AG20443 (cell line): ENCODE measurements around the gene ZNF512B.
"Not testable (repeated sequence)": the region's sequence is repeated elsewhere in the genome, so short reads cannot be mapped to it uniquely, and the experiment has no call there.

Experiments used
- DNase-seq: peaks from one replicate; pipeline ENCODE4 v3.0.0; 2012; ENCODE audit warnings: low spot score, mixed read lengths

The ZNF512B gene

DNA sequence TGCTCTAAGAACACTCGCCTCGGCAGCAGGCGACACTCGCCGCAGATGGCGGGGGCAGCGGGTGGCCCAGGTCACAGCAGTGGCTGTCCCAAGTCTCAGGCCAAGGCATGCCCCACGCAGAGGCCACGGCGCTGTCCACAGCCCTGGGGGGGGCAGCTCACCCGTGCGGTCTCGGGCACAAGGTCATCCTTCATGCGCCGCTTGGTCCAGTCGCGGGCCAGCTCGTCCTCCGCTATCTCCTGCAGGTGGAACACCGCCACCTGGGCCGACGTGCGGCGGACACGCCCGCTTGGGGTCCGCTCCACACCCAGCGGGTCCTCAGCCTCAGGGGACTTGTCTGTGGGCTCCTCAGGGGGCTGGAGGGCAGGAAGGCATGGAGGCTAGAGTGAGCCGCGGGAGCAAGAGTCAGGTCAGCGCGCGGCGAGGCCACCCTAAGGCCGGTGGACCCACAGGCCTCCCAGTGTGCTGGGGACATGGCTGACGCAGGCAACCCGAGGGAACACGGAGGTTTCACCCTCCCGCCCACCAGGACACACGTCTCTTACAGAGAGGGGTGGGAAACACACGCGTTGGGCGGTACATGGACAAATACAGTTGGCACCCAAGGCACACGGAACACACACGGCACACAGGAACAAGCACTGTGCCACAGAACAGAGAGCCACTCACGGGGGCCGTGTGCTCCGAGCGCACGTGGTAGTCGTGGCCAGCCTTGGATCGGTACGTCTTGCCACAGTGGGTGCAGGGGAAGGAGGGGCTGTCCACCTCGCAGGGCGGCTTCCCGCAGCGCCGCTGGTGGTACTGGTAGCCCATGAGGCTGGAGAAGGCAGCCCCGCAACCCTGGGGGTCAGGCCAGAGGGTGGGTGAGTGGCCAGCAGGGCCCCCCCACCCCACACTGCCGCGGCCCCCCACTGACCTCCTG, 7.0 kb downstream of the ZNF512B start:
- no peak for DNase-seq

DNA sequence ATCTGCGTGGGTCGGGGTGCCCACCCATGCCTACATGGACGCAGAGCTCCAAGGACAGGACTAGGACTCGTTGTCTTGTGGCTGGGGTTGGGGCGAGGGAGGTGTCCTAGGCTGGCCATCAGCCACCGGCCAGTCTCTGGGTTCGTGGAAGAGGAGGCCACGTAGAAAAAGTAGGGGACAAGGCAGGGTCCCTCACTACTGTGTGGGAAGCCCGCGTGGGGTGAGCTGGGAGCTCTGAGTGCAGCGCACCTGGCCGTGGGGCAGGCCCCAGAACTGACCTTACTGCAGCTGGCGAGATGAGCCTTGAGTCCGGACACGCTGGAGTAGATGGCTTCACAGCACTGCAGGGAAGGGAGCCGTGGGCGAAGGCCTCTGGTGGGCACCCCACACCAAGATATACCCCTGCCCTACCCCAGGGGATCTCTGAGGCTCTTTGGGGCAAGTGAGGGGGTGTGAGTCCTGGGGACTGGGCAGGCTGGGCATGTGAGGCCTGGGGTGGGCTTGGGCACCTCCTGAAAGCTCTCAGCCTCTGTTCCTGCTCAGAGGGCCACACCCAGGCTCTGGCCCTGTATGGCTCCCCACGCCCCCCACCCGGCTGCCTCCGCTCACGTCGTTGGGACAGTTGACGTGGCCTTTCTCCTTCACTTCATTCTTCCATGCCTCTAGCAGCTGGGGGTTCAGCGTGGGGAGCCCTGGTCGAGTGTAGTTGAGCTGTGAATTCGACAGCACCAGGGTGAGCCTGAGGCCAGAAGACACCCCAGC, 7.9 kb downstream of the ZNF512B start:
- no peak for DNase-seq

DNA sequence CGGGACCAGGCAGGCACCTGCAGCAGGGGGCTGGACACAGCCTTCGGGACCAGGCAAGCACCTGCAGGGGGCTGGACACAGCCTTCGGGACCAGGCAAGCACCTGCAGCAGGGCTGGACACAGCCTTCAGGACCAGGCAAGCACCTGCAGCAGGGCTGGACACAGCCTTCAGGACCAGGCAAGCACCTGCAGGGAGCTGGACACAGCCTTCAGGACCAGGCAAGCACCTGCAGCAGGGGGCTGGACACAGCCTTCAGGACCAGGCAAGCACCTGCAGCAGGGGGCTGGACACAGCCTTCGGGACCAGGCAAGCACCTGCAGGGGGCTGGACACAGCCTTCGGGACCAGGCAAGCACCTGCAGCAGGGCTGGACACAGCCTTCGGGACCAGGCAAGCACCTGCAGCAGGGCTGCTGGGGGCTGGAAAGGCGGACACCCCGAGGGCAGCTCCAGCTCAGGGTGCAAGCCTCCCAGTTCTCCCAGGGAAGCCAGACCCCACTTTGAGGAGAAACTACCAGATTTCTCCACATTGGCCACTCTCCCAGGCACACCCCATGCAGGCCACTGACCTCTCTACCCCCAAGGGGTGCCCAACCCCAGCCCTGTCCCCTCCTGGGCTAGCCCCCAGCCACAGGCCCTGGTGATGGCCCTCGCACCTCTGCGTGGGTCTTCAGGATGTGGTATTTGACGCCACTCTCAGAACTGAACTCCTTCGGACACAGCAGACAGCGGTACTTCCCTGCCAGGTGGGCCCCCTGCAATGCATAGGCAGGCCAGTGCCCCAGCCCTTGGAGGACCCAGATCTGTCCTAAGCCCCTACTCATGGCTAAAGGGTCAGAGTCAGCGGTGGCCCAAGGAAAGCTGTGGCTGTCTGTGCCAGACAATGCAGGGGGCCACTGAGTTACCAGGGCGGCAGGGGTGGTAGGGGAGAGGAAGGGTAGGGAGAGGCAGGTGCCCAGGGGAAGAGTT, 8.8 kb downstream of the ZNF512B start:
- DNase-seq, result not testable (repeated sequence)

DNA sequence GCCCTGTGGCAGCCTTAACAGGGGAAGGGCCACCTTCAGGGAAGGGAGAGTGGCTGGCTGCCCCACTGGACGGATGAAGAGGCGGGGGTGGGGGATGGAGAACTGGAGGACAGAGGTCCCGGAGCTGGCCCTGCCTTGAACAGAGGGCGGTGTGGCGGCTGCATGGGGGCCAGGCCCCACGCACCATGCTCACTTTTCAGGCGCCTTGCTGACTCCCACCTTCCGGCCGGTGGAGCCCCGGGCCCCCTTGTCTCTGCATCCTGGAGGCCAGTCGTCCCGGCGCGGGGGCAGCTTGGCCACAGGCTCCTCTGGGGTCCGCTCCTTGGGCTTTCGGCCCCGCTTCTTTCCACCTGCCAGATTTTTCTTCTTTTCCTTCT, 10.0 kb downstream of the ZNF512B start:
- DNase-seq, result no peak

DNA sequence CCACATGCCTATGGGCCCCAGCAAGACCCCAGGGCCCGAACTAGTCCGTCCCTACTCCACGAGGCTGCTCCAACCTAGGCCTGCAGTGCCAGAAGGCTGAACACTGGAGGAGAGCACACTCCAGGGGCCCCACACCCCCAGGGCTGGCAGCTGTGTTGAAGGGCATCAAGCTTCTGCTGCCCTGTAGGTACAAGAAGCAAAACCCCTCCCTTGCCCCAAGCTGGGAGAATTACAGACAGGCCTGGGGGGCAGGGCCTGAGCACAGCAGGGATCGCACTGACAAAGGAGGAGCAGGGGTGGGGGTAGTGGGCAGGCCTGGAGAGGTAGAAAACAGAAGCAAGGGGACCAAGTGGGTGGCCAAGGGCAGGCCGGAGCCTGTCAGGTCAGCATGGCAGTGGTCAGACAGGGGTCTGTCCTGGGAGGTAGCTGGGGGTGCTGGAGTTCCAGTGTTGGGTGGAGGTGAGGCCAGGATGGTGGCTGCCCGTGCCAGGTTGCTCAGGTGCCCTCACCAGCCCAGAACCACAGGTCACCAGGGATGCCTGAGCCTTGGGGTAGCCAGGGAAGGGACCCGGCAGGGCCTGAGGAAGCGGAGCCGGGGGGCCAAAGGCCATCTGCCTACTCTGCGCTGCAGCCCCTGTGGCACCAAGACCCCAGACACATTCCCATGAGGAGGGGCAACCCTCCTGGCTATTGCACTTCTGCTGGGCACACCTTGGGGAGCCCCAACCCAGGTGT, 10.6 kb downstream of the ZNF512B start:
- no peak for DNase-seq

DNA sequence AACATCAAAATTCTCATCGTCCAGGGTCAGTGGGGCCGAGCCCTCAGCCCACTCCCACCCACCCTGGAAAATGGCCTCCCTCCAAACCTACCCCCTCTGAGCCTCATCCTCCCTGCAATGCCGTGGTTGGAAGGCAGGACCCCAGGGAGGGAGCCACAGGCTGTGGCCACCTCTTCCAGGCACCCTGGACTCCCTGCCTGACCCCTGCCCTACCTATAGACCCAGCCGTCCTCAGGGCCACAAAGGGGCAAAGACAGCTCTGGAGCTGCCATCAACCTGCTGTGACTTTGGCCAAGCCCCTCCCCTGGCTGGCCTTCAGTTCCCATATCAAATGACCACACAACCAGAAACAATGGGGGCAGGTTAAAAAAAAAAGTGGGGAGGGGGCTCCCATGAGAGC, 11.3 kb downstream of the ZNF512B start:
- DNase-seq, result no peak

DNA sequence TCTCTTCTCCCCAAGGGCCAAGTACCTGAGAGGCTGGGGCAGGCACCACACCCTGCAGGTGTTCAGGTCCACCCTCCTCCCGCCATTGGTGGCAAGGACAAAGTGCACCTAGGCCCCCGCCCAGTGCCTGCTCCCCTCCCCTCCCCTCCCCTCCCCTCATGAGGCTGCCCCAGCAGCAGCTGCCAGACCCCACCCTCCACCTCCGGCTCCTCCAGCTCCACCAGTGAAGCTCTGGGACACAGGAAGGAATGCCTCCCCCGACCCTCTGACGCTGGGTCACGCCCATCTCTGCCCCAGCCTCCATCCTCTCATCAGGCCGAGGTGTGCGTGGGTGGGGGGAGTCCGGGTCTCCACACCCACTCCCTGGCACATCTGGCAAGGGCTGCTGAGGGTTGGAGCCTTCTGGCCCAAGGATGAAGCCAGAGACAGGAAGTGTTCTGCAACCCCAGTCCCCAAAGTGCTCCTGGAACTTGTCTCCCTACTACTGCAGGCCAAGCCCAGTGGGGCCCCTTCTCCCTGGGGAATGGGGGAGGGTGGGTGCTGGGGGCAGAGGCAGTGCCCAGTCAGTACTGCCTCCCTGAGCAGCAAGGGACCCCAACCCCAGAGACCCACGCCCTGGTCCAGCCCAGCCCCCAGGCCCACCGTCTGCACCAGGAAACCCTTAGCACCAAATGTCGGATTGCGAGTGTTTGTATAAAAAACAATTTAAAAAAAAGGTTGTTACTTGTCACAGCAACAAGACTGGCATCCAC, 11.9 kb downstream of the ZNF512B start:
- DNase-seq, result peak; percentile 30

DNA sequence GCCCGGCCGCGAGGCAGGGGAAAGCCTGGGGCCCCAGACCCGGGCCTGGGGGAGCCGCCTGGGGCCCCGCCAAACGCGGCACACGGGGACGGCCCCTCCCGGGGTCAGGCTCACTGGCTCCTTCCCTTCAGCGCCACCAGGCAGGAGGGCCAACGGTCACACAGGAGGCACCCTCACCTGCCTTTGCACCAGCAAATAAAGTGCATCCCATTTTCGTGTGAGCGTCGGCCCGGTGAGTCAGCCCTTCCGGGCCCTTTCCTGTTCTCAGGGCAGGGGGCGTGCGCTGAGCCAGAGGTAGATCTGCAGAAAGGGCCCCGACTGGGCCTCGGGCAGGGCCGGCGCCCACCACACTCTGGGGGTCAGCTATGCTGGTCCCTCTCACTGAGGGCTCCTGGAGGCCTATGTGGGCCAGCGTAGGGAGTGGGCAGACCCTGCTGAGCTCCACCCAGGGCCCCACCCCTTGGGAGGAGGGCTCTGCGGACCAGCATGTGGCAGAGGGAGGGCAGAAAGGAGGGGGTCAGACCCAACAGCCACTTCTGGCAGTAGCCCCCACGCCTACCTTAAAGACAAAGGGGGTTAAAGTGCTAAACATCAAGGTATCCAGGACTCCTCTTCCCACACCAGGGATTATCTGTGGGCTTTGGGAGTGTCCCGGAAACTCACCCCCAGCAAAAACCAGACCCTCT, 12.6 kb downstream of the ZNF512B start:
- DNase-seq, result peak; percentile 84

DNA sequence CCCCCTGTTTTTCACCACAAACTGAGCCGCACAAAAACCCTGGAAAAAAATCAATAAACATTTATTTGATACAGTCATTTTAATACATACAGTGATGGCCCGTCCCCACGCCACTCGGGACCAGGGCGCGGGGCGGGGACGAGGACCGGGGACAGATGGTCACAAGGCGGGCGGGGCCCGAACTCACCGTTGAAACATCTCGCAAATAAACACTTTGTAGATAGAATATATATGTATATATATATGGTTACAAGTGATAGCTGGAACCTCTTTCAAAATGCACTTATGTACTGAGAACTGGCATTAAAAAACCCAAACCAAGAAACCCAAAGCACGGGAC, 13.1 kb downstream of the ZNF512B start:
- DNase-seq, result no peak

DNA sequence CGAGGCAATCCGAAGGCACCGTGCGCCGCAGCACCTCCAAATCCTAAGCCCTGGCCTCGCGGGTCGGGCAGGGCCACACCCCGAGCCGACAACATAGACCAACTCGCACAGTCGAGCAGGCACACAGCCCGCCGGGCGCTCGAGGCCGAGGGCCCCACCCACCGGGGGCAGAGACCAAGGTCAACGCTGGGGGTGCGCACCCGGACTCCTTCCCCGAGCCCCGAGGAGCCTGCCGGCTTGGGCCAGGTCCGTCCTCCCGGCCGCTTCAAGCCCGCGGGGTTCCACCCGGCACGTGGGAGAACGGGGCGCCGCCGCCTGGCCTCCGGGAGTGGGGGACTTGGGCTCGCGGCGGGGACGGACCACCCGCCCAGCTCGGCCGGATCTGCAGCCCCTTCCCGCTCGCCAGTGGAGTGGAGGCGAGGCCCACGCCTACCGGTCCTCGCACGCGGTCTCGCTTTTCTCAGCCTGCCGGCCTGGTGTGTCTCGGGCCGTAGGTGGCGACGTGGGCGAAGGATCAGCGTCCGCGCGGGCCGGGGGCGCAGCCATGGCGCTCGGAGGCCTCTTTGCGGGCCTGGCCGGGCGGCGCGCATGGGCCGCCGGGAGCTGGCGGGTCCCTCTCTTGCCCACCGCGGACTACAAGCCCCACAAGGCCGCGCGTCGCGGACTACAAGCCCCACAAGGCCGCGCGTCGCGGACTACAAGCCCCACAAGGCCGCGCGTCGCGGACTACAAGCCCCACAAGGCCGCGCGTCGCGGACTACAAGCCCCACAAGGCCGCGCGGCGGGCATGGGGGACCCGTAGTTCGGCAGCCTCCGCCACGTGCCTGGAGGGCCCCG, 13.7 kb downstream of the ZNF512B start, which contains the start of gene UCKL1:
UCKL1 (minus strand) TSS at position 590 of the 837 bp plus-strand sequence; CDS start at position 546, 44 bp downstream.
- peak; percentile 94 for DNase-seq

DNA sequence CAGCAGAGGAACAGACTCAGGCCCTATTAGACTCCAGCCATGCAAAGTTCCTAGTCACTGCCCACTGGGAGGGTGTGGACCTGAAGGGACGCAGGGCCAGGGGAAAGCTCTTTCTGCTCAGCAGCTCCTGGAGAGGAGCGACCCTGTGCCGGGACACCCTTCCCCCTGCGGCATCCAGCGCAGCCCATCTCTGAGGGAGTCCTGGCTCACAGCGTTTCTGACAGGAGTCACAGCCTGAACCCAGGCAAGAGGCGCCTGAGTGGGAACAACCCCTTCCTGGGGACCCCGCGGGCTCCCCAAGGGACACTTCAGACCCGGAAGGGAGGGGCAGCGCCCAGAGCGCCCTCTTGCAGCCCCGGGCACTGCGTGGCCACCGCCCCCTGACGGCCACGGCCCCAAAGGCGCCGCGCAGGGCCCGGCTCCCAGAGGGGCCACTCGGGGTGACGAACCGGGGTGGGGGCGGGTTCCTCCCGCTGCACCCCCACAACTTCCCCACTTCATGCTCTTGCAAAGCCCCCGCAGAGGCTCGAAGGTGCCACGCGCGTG, 14.4 kb downstream of the ZNF512B start:
- peak; percentile 57 for DNase-seq

DNA sequence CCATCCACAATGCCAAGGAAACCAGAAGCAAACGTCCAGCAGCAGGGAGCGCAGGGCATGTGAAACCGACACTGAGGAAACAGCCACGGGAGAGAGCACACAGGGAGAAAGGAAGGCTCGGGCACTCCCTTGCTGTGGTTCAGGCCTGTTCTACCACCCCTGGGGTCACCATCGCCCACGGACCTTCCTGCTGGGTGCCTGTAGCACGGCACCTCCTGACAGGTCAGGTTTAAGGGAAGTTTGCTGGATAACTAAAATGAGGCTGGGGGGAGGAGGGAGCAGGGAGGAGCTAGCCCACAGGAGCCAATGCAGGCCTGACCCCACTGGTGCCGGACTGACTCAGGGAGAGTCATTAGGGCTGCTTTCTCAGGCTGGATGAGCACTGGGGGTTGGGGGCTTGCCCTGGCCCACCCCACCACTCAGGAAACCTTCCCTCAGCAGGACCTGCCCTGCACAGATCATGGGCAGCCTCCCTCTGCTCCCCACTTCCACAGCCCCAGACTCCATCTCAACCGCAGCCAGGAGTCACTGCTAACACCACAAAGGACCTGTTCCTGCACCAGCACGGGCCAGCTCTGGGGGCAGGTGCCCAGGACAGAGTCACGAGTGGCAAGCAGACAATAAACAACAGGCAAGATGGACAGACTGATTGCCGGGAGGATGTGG, 15.8 kb downstream of the ZNF512B start:
- no peak for DNase-seq

DNA sequence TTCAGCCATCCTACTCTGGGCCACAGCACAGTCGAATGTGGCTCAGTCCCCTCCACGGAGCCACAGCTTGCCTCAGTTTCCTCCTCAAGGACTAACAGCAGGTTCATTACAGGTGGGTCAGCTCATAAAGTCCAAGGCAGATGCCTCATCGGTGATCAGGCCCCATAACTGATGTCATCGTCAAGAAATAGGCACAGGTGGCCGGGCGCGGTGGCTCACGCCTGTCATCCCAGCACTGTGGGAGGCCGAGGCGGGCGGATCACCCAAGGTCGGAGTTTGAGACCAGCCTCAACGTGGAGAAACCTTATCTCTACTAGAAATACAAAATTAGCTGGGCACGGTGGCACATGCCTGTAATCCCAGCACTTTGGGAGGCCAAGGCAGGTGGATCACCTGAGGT, 17.0 kb downstream of the ZNF512B start:
- no peak for DNase-seq

DNA sequence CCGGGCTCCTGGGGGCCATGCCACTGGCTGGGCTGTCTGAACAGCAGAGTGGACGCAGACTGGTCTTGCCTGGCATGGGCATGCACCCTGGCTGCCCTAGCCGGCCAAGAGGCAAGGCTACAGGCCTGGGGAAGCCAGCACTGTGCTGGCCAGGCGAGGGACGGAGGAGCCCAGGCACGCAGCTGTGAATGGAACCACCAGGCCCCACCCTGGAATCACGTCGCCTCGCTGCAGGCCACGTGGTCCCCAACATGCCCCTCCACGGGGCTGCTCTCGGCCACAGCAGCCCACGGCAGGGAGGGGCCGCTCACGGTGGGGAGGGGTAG, 17.6 kb downstream of the ZNF512B start:
- no peak for DNase-seq

DNA sequence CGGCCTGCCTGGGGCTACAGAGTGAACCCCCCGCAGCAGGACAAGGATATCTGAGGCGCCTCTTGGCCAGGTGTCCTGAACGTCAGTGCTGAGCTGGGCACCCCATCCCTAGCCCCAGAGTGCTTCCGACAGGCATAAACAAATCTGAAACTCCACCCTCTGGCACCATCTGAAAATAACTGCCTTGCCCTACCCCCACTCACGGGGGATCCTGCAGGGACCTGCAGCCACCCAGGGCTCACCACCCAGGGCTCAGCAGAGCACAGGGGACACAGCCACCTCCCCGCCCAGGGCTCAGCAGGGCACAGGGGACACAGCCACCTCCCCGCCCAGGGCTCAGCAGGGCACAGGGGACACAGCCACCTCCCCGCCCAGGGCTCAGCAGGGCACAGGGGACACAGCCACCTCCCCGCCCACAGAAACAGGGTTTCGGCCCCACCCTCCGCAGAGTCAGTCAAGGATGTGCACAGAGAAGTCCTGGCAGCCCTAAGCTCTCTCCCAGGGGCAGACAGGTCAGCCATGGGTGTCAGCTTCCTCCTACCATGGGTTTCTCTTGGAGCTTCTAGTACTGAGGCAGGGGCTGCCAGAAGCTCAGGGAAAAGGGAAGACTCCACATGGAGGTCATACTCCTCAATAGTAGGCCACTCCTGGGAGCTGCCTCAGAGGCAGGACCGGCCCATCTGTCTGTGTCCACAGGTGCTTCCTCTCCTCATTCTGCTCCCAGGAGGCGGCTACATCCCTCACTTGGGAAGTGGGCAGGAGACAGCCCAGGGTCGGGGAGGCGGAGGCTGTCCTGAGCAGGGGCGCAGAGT, 18.1 kb downstream of the ZNF512B start:
- no peak for DNase-seq

DNA sequence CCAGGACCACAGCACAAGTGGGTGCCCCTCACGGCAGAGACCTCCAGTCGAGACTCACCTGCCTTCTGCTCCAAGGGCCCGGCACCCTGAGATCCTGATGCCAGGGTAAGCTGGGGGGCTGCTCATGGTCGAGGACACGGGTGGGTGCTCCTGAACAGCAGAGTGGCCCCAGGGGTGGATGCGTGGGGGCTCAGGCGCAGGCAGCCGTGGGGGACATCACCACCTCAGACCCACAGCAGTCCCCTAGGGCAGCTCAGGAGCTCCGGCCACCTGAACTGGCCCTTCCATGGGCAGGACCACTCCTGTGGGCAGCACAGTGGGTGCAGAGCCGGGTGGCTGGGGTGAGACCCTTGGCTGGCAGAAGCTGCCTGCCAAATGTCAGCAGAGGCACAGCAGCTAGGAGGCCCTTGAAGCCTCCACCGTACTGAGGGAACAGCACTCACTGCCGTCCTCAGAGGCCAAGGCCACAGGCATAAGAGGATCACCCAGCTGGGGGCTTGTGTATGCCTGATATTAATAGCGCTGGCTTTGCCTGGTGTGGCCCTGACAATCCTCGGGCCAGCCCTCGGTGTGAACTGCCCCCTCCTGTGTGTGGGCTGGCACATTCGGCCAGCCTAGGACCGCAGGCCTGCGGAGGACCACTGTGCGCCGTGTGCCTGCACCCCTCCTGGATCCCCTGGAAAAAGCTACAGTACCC, 18.9 kb downstream of the ZNF512B start:
- DNase-seq, result no peak
